Loucy (cell line): Measurements from ENCODE around the gene FGFR4.

Experiments used
- CTCF ChIP-seq: fragments of 200-600 bp; sonication (generic); conservative IDR thresholded peaks from 2 replicates; pipeline ENCODE4 v1.5.1; 2014; ENCODE audit warnings: mild to moderate bottlenecking, antibody characterized with exemption, low read length
- EZH2phosphoT487 ChIP-seq: fragments of 200-600 bp; IDR thresholded peaks from 2 replicates; pipeline ENCODE4 v1.6.1; 2018; ENCODE audit warnings: antibody characterized with exemption, mild to moderate bottlenecking, moderate library complexity, borderline replicate concordance

GRCh38 chr5:177065491-177065890 is 21.2 kb upstream of the FGFR4 start:
- TF ChIP-seq EZH2phosphoT487 (no peak), CTCF (no peak)
